Body of pancreas (tissue), 4 donors: ENCODE data around the gene RNF212B. TPM values are rescaled to one million over a fixed set of nuclear protein-coding genes. Genes with fewer than 3 reads are reported as not detected.

Experiments used
- ATAC-seq: fragments of 150-250 bp; one replicate; pipeline ENCODE4 v1.9.1; 2016
- DNase-seq, 4 donors: peaks; one replicate each; pipeline ENCODE4 v3.0.0-alpha.2; 2019
- H3K27ac ChIP-seq, 4 donors: fragments of 200-600 bp; sonication (generic); 1 replicate in 3 of 4; 2 replicates in 1 of 4; pipeline versions ENCODE4 v1.5.1 to v1.6.1; 2016 to 2019; ENCODE audit warnings: mild to moderate bottlenecking in 1 of 4, mixed read lengths in 1 of 4, moderate library complexity in 1 of 4
- H3K27me3 ChIP-seq, 2 donors: fragments of 200-600 bp; sonication (generic); one replicate each; pipeline ENCODE4 v1.6.0; 2016; ENCODE audit warnings: mild to moderate bottlenecking in 1 of 2
- H3K36me3 ChIP-seq, 2 donors: fragments of 200-600 bp; sonication (generic); replicated peaks in 1 of 2; 2 replicates each; pipeline ENCODE4 v1.5.1; 2016; ENCODE audit warnings: low read depth in 2 of 2; ENCODE audit not compliant: insufficient read depth in 1 of 2
- H3K4me1 ChIP-seq: fragments of 200-600 bp; sonication (generic); one replicate; pipeline ENCODE4 v1.6.0; 2016
- H3K4me3 ChIP-seq, 2 donors: fragments of 200-600 bp; sonication (generic); 1 replicate in 1 of 2; 2 replicates in 1 of 2; pipeline ENCODE4 v1.5.1; 2016 to 2019
- H3K9me3 ChIP-seq, 3 donors: fragments of 200-600 bp; sonication (generic); 1 replicate in 2 of 3; 2 replicates in 1 of 3; pipeline ENCODE4 v1.5.1; 2016
- POLR2A ChIP-seq, 3 donors: fragments of 450-650 bp; IDR thresholded peaks; one replicate each; pipeline ENCODE4 v1.6.1; 2016; ENCODE audit warnings: antibody characterized with exemption in 3 of 3, mild to moderate bottlenecking in 2 of 3
- WGBS, 2 donors: methylation state at CpG; one replicate each; pipeline ENCODE4 v1.1.5; 2017; 5-methylcytosine and 5-hydroxymethylcytosine counted together
- intact Hi-C: fragments of 100-400 bp; cut with DNase I; formaldehyde crosslinking; loops from one replicate; pipeline ENCODE4 v1.15.1; 2023
- total RNA-seq, 2 donors: library from RNA; depleted of rRNA; stranded (reverse); fragments of >200 nt; gene quantifications; one replicate each; pipeline ENCODE4 v1.1.0, GENCODE V29; 2016
- TF ChIP-seq, protein P1 (sequence below), 7 experiments: fragments of 450-650 bp in 4 of 7; fragments of 200-600 bp in 3 of 7; sonication (generic) in 3 of 7; IDR thresholded peaks; one replicate each; pipeline ENCODE4 v1.5.1; 2016 to 2019; ENCODE audit warnings: antibody characterized with exemption in 7 of 7

Gene RNF212B
- total RNA-seq, 2 donors from 2014 or later, result not detected

- WGBS, 2 donors, result 55 to 62% methylated on average over 2 of the region's 2 CpGs
- DNase-seq (peak in 1 of 4 donors; percentile 30), ATAC-seq (no peak)
- intact Hi-C loops, result no loop called here
- TF ChIP-seq POLR2A (IDR thresholded peaks at IDR 0.05), result no peak
- TF ChIP-seq, protein P1, sequence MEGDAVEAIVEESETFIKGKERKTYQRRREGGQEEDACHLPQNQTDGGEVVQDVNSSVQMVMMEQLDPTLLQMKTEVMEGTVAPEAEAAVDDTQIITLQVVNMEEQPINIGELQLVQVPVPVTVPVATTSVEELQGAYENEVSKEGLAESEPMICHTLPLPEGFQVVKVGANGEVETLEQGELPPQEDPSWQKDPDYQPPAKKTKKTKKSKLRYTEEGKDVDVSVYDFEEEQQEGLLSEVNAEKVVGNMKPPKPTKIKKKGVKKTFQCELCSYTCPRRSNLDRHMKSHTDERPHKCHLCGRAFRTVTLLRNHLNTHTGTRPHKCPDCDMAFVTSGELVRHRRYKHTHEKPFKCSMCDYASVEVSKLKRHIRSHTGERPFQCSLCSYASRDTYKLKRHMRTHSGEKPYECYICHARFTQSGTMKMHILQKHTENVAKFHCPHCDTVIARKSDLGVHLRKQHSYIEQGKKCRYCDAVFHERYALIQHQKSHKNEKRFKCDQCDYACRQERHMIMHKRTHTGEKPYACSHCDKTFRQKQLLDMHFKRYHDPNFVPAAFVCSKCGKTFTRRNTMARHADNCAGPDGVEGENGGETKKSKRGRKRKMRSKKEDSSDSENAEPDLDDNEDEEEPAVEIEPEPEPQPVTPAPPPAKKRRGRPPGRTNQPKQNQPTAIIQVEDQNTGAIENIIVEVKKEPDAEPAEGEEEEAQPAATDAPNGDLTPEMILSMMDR (IDR thresholded peaks at IDR 0.05), result peak in 3 of 7 experiments; percentile 14 to 37 (median 32)
- Histone ChIP-seq H3K27ac (peak overlapping the region in 1 of 4 donors; percentile 99), H3K9me3 (no peaks in the 10 kb centered on the region), H3K4me3 (no peak overlapping the region), H3K4me1 (peaks cover 36% of the 10 kb centered on the region), H3K27me3 (no peaks in the 10 kb centered on the region), H3K36me3 (no peaks in the 10 kb centered on the region)
Observed at GRCh38 chr14:23299211-23299957, 61.6 kb downstream of the RNF212B start.

- H3K4me3 ChIP-seq, result peak overlapping the region in 1 of 2 donors; percentile 22
- H3K27ac ChIP-seq, result peak overlapping the region; percentile 94 to 99 (median 98)
- no peaks in the 10 kb centered on the region for H3K9me3 ChIP-seq
- ATAC-seq, result no peak
- WGBS, 2 donors, result 67 to 68% methylated on average over 10 of the region's 10 CpGs
- peaks cover 29% of the 10 kb centered on the region for H3K4me1 ChIP-seq
- TF ChIP-seq, protein P1 (IDR thresholded peaks at IDR 0.05), result no peak
- no peak for TF ChIP-seq POLR2A (IDR thresholded peaks at IDR 0.05)
- no peak for DNase-seq
- H3K36me3 ChIP-seq, result no peaks in the 10 kb centered on the region
- no peaks in the 10 kb centered on the region for H3K27me3 ChIP-seq
- intact Hi-C loops, result no loop called here
Observed at GRCh38 chr14:23299986-23300686, 62.4 kb downstream of the RNF212B start.

- peak in 1 of 3 donors; percentile 9 for TF ChIP-seq POLR2A (IDR thresholded peaks at IDR 0.05)
- TF ChIP-seq, protein P1 (IDR thresholded peaks at IDR 0.05), result no peak
- DNase-seq, result peak; percentile 28 to 43 (median 34)
- intact Hi-C loops, result no loop called here
- ATAC-seq, result no peak
- Histone ChIP-seq H3K27me3 (no peaks in the 10 kb centered on the region), H3K27ac (peak overlapping the region; percentile 94 to 99 (median 98)), H3K9me3 (no peaks in the 10 kb centered on the region), H3K36me3 (no peaks in the 10 kb centered on the region), H3K4me1 (peaks cover 29% of the 10 kb centered on the region), H3K4me3 (peak overlapping the region; percentile 22 to 25)
- 1% methylated on average over 13 of the region's 13 CpGs for WGBS, 2 donors
Observed at GRCh38 chr14:23300687-23301223, 63.0 kb downstream of the RNF212B start.

DNA sequence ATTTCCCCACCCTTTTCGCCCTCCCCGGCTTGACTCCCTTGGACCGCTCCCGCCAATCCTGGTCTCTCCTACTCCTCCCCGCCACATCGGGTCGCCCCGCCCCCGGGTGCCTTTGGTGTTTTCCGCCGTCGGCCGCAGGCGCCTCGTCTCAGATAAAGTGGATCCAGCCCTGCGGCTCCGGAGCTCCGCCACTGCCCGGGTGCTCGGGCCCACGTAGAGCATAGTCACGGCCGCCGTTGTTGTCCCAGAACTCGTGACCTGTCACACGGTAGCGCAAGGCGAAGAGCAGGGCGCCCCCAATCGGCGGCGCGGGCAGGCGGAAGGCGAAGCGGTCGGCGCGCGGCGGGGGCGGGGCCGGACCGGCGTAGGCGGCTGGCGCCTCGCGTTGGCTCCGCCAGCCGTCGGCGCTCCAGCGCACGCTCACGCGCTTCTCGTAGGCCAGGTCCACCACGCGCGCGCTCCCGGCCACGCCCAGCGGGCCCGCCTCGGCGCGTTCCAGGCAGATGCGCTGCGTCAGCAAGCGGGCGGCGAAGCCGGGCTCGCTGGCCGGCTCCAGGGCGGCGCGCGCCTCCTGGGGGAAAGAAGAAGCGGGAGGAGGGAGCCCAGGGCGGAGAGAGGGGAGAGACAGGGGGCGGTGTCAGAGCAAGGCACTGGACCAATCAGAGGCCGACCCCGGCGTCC is 63.7 kb downstream of the RNF212B start:
- DNase-seq, result peak; percentile 97 to 98 (median 98)
- H3K4me3 ChIP-seq, result peak overlapping the region; percentile 25 to 47
- intact Hi-C loops, result no loop called here

More for the DNA sequence above, 63.7 kb downstream of the RNF212B start:
- no peaks in the 10 kb centered on the region for H3K9me3 ChIP-seq
- H3K27ac ChIP-seq, result peak overlapping the region; percentile 94 to 99 (median 98)
- 0% methylated on average over 9 to 84 of the region's 87 CpGs for WGBS, 2 donors
- peak; percentile 85 for ATAC-seq
- H3K36me3 ChIP-seq, result no peaks in the 10 kb centered on the region
- peak in 2 of 3 donors; percentile 37 to 61 for TF ChIP-seq POLR2A (IDR thresholded peaks at IDR 0.05)
- TF ChIP-seq, protein P1 (IDR thresholded peaks at IDR 0.05), result peak; percentile 43 to 97 (median 77)
- H3K27me3 ChIP-seq, result no peaks in the 10 kb centered on the region
- H3K4me1 ChIP-seq, result peaks cover 35% of the 10 kb centered on the region
